ENCODE measurements around the gene TERT. TPM values are rescaled to one million over a fixed set of nuclear protein-coding genes. Genes with fewer than 3 reads are reported as not detected.
A peak's percentile ranks its signal among the peaks of the same experiment; 100 is the strongest.

TERT gene
- total and polyA plus RNA-seq, 2 of the 4 experiments (the other 2 are of a cell fraction): not detected

DNA sequence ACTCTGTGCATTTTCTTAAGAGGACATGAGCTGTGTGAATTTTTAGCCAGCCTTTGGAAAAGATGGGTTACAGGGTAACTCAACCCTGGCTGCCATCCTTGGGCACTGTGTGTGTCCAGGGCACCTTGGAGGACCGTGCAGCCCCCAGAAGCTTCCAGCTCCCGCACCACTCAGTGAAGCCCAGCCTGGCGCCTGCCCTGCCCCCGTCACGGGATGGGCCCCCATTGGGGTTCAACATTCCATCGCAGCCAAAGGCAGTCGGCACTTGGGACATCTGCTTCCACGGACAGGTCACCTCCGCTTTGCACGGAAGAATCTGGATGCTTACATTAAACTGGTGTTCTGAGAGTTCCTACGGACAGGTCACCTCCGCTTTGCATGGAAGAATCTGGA is 71.6 kb downstream of the TERT start:
- H2AFZ ChIP-seq (replicated peaks; ENCODE audit: low read length, poor library complexity): no peak overlapping the region
- no peaks in the 10 kb centered on the region for H3K9me1 ChIP-seq (ENCODE audit: insufficient read depth, low read length)
- no peaks in the 10 kb centered on the region for H3K36me3 ChIP-seq (ENCODE audit: control insufficient read depth, insufficient read depth, low read length)
- POLR2A ChIA-PET (ENCODE audit: unreplicated experiment): no interaction called here
- H3K23ac ChIP-seq (ENCODE audit: low read depth, low read length): no peak overlapping the region
- H3K4ac ChIP-seq (ENCODE audit: low read depth, low read length): no peak overlapping the region
- DNase-seq (no peak), ATAC-seq (ENCODE audit: low read depth) (peak; percentile 50)
- no peak for TF ChIP-seq MAZ (IDR thresholded peaks at IDR 0.05; ENCODE audit: borderline replicate concordance, low read depth, low read length)
- TF ChIP-seq, protein P1, sequence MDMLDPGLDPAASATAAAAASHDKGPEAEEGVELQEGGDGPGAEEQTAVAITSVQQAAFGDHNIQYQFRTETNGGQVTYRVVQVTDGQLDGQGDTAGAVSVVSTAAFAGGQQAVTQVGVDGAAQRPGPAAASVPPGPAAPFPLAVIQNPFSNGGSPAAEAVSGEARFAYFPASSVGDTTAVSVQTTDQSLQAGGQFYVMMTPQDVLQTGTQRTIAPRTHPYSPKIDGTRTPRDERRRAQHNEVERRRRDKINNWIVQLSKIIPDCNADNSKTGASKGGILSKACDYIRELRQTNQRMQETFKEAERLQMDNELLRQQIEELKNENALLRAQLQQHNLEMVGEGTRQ (IDR thresholded peaks at IDR 0.05; ENCODE audit: low read depth, low read length): no peak
- no peak for TF ChIP-seq CTCF (conservative IDR thresholded peaks at IDR 0.05; ENCODE audit: low read depth, low read length)
- TF ChIP-seq RCOR1 (IDR thresholded peaks at IDR 0.05; ENCODE audit: insufficient replicate concordance, low read length): no peak
- TF ChIP-seq CEBPB (IDR thresholded peaks at IDR 0.05; ENCODE audit: low read depth, low read length): no peak
- TF ChIP-seq MXI1 (IDR thresholded peaks at IDR 0.05; ENCODE audit: borderline replicate concordance, low read depth, low read length): no peak
- TF ChIP-seq POLR2A (IDR thresholded peaks at IDR 0.05; ENCODE audit: low read depth, low read length): no peak
- TF ChIP-seq BHLHE40 (IDR thresholded peaks at IDR 0.05; ENCODE audit: low read depth, low read length): no peak
- TF ChIP-seq, protein P2, sequence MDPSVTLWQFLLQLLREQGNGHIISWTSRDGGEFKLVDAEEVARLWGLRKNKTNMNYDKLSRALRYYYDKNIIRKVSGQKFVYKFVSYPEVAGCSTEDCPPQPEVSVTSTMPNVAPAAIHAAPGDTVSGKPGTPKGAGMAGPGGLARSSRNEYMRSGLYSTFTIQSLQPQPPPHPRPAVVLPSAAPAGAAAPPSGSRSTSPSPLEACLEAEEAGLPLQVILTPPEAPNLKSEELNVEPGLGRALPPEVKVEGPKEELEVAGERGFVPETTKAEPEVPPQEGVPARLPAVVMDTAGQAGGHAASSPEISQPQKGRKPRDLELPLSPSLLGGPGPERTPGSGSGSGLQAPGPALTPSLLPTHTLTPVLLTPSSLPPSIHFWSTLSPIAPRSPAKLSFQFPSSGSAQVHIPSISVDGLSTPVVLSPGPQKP (IDR thresholded peaks at IDR 0.05; ENCODE audit: borderline replicate concordance, low read depth, low read length): no peak
- no peak for TF ChIP-seq NFE2L2 (IDR thresholded peaks at IDR 0.05; ENCODE audit: low read depth, low read length)
- no peak for TF ChIP-seq FOS (IDR thresholded peaks at IDR 0.05; ENCODE audit: low read depth, low read length)
- TF ChIP-seq SMC3 (IDR thresholded peaks at IDR 0.05; ENCODE audit: low read depth, low read length): no peak
- no peak for TF ChIP-seq RFX5 (IDR thresholded peaks at IDR 0.05; ENCODE audit: low read depth, low read length)
- TF ChIP-seq MAFK (IDR thresholded peaks at IDR 0.05; ENCODE audit: low read depth, low read length): no peak
- no peak for TF ChIP-seq RAD21 (IDR thresholded peaks at IDR 0.05; ENCODE audit: low read length)
- TF ChIP-seq CHD1 (IDR thresholded peaks at IDR 0.05; ENCODE audit: low read depth, low read length): no peak
- no peak overlapping the region for H3K4me3 ChIP-seq (ENCODE audit: insufficient read depth, low read depth, low read length)
- peaks cover 7% of the 10 kb centered on the region for H3K9me3 ChIP-seq (ENCODE audit: control insufficient read depth, insufficient read depth, low read length)
- no peak overlapping the region for H4K91ac ChIP-seq (ENCODE audit: insufficient read depth, low read depth, low read length)
- H3K79me1 ChIP-seq (ENCODE audit: low read depth in 1 of 2, low read length in 2 of 2): no peaks in the 10 kb centered on the region
- no peak overlapping the region for H4K8ac ChIP-seq (ENCODE audit: low read depth in 2 of 2, low read length in 2 of 2)
- no TSS peak for BruUV-seq (replicated peaks)
- no peak overlapping the region for H2AK5ac ChIP-seq (ENCODE audit: low read depth, low read length)
- H2BK15ac ChIP-seq (ENCODE audit: low read depth, low read length): no peak overlapping the region
- H3K9ac ChIP-seq (ENCODE audit: low read depth, low read length): no peak overlapping the region
- no peak overlapping the region for H2AK9ac ChIP-seq (replicated peaks; ENCODE audit: low read depth, low read length, poor library complexity)
- dilution Hi-C loops (cut with HindIII; ENCODE audit: low sequenced_read_pairs, unreplicated experiment) (no loop called here), intact Hi-C loops (cut with micrococcal nuclease) (no loop called here), in situ Hi-C loops (cut with MboI; ENCODE audit: low sequenced_read_pairs) (no loop called here)
- no peak overlapping the region for H3K18ac ChIP-seq (ENCODE audit: low read depth, low read length)
- CTCF ChIA-PET: no interaction called here
- H3K4me1 ChIP-seq (ENCODE audit: control insufficient read depth, insufficient read depth, low read length): no peaks in the 10 kb centered on the region; the same call in 1 of the 2 replicates
- WGBS, 2 experiments (ENCODE audit: extremely low coverage in 2 of 2, insufficient read length in 1 of 2): 11% methylated on average over 5 of the region's 12 CpGs; no CpG with 5 or more reads in 1 of the 2 experiments
- no peak overlapping the region for H4K5ac ChIP-seq (ENCODE audit: low read depth, low read length)
- H4K20me1 ChIP-seq (ENCODE audit: insufficient read depth, low read length): no peaks in the 10 kb centered on the region
- H3K27ac ChIP-seq (ENCODE audit: insufficient read depth, low read length): no peak overlapping the region
- H2BK5ac ChIP-seq (ENCODE audit: low read depth, low read length, poor library complexity, severe bottlenecking): no peak overlapping the region
- H3K4me2 ChIP-seq (ENCODE audit: low read depth, low read length): no peak overlapping the region
- no peaks in the 10 kb centered on the region; the same call in 1 of the 2 replicates for H3K27me3 ChIP-seq (ENCODE audit: control insufficient read depth, insufficient read depth, low read length)
- H3K56ac ChIP-seq (ENCODE audit: extremely low read depth, insufficient read depth, low read length): no peak overlapping the region
- no peak overlapping the region for H2BK120ac ChIP-seq (ENCODE audit: low read depth, low read length)
- no peak overlapping the region for H2BK20ac ChIP-seq (ENCODE audit: low read depth, low read length)
- no peak overlapping the region for H3K14ac ChIP-seq (replicated peaks; ENCODE audit: low read depth, low read length)
